Progenitor cell of endocrine pancreas (in vitro differentiated cells): Measurements from ENCODE around the gene MACC1. TPM values are rescaled to one million over a fixed set of nuclear protein-coding genes. Genes with fewer than 3 reads are reported as not detected.
"Not testable (repeated sequence)": the region's sequence is repeated elsewhere in the genome, so short reads cannot be mapped to it uniquely, and the experiment has no call there.

Experiments
- DNase-seq: peaks from one replicate; pipeline ENCODE4 v3.0.0; 2021; ENCODE audit warnings: low spot score; ENCODE audit not compliant: unreplicated experiment
- H3K27ac Mint-ChIP-seq: 2 replicates; pipeline ENCODE4 v1.8.0; 2021; ENCODE audit warnings: mild to moderate bottlenecking, moderate library complexity, mixed read lengths
- H3K27me3 Mint-ChIP-seq: 2 replicates; pipeline ENCODE4 v1.8.0; 2021; ENCODE audit warnings: mixed read lengths
- H3K36me3 Mint-ChIP-seq: 2 replicates; pipeline ENCODE4 v1.8.0; 2022; ENCODE audit warnings: mixed read lengths; ENCODE audit not compliant: insufficient read depth
- H3K4me1 Mint-ChIP-seq: 2 replicates; pipeline ENCODE4 v1.8.0; 2021; ENCODE audit warnings: low read depth, mixed read lengths
- H3K4me3 Mint-ChIP-seq: 2 replicates; pipeline ENCODE4 v1.8.0; 2021; ENCODE audit warnings: low read depth, mild to moderate bottlenecking, moderate library complexity, mixed read lengths
- H3K9me3 Mint-ChIP-seq: 2 replicates; pipeline ENCODE4 v1.8.0; 2021; ENCODE audit warnings: low read depth, mixed read lengths
- CTCF ChIP-seq: fragments of 200-600 bp; sonication (generic); IDR thresholded peaks from one replicate; pipeline ENCODE4 v1.5.0; 2021; ENCODE audit warnings: antibody characterized with exemption, mild to moderate bottlenecking; ENCODE audit not compliant: unreplicated experiment
- total RNA-seq: library from RNA; stranded (reverse); gene quantifications from 2 replicates; pipeline ENCODE4 v1.2.1, GENCODE V29; 2021

MACC1 gene
- total RNA-seq, 1 donor from 2014 or later = 16.1 TPM

GRCh38 chr7:20121404-20121803 lies 95.8 kb downstream of the MACC1 start:
- Mint-ChIP-seq H3K4me1 (no peaks in the 10 kb centered on the region), H3K9me3 (no peaks in the 10 kb centered on the region), H3K27ac (no peak overlapping the region), H3K36me3 (no peaks in the 10 kb centered on the region), H3K27me3 (no peaks in the 10 kb centered on the region), H3K4me3 (no peak overlapping the region)
- no peak for DNase-seq
- TF ChIP-seq CTCF = no peak

GRCh38 chr7:20120611-20121168 lies 96.5 kb downstream of the MACC1 start:
- not testable (repeated sequence) for DNase-seq, H3K9me3 Mint-ChIP-seq, H3K36me3 Mint-ChIP-seq, H3K4me1 Mint-ChIP-seq, H3K4me3 Mint-ChIP-seq, H3K27me3 Mint-ChIP-seq, H3K27ac Mint-ChIP-seq

DNA sequence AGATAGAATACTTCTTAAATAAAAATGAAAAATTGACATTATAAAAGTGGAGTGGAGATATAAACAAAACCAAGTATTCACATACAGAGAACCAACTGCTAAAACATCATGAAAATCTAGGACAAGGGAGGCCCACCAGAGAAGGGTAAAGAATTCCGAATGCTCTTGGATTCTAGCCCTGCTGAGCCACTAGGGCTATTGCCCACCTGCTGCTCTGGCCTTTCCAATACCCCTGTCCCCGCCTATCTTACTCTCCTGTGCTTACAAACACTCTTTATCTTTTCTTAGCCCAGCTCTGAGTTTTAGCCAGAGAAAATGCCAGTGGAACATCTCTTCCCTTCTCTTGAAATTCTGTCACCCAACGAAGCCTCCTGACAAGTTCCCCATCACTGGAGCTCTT lies 100.3 kb downstream of the MACC1 start:
- TF ChIP-seq CTCF = no peak
- Mint-ChIP-seq H3K4me3 (no peak overlapping the region), H3K27ac (no peak overlapping the region), H3K4me1 (no peaks in the 10 kb centered on the region), H3K27me3 (no peaks in the 10 kb centered on the region), H3K36me3 (no peaks in the 10 kb centered on the region), H3K9me3 (no peaks in the 10 kb centered on the region)
- no peak for DNase-seq

DNA sequence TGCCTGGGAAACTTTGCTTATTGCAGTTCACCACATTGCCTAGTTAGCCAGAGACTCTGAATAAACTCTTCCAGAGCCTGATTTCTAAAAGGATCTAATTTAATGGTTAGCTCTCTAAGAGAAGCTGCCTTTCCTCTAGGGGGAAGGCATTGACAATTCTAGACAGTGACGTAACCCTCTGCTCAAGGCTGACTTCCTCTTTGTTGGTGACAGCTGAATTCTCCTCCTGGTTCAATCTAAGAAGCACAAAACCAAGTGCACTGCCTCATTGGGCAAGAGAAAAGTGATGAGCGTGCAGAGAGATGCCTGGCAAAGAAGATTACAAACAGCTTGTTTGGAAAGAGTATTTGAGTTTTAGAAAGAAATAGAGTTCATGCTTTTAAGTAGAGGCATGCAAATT lies 102.7 kb downstream of the MACC1 start:
- Mint-ChIP-seq H3K9me3 (no peaks in the 10 kb centered on the region), H3K4me1 (no peaks in the 10 kb centered on the region), H3K4me3 (no peak overlapping the region), H3K27me3 (no peaks in the 10 kb centered on the region), H3K27ac (no peak overlapping the region), H3K36me3 (no peaks in the 10 kb centered on the region)
- DNase-seq = no peak
- TF ChIP-seq CTCF = no peak

DNA sequence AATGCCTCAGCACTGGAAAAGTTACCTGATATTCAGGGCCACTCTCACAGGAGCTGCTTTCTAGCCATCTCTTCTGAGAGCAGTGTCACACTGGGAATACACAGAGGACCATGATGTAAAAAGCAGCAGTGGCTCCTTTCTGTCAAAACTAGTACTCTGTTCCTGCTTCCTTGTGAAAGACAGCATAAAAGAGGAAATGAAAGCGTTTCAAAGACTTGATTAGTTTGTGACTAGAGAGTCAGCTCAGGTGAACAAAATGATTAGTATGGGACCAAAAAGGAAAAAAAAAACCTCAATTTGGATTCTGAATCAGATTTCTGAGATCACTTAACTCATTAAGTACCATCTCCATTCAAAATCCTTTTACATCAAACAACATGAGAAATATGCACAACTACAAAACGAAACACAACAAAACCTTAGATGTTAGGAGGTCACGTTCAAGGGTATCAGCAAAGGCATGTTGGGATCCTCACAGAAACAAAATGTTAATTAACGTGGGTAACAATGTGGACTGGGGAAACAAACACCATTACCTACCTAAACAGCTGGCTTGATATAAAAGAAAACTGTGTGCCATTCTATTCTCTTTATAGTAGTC lies 103.7 kb downstream of the MACC1 start:
- Mint-ChIP-seq H3K27ac (no peak overlapping the region), H3K27me3 (no peaks in the 10 kb centered on the region), H3K36me3 (no peaks in the 10 kb centered on the region), H3K9me3 (no peaks in the 10 kb centered on the region), H3K4me1 (no peaks in the 10 kb centered on the region), H3K4me3 (no peak overlapping the region)
- no peak for DNase-seq
- no peak for TF ChIP-seq CTCF

GRCh38 chr7:20112696-20113095 lies 104.5 kb downstream of the MACC1 start:
- no peaks in the 10 kb centered on the region for H3K27me3 Mint-ChIP-seq
- no peaks in the 10 kb centered on the region for H3K4me1 Mint-ChIP-seq
- H3K27ac Mint-ChIP-seq = no peak overlapping the region
- no peaks in the 10 kb centered on the region for H3K9me3 Mint-ChIP-seq
- TF ChIP-seq CTCF = no peak
- DNase-seq = no peak
- H3K4me3 Mint-ChIP-seq = no peak overlapping the region
- no peaks in the 10 kb centered on the region for H3K36me3 Mint-ChIP-seq
